ENCODE data around the gene ZNFX1. TPM values are rescaled to one million over a fixed set of nuclear protein-coding genes. Genes with fewer than 3 reads are reported as not detected.

Gene ZNFX1
- total and polyA plus RNA-seq, 12 donors, result 10.7 to 39.6 (median 27.0) TPM

DNA sequence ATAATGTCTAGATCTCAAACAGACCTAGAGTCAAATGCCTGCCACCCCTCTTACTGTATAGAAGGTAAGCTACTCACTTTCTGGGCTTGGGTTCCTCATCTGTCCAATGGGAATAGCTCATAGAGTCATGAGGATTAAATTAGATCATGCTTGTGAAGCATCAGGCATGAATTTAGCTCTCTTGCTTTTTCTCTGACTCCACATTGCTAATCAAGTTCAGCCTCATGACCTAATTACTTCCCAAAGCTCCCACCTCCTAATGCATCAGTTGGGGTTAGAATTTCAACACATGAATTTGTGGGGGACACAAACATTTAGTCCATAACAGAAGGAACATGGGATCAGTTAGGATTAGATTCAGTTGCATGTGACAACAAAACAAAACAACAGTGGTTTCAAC lies 63.3 kb downstream of the ZNFX1 start:
- DNase-seq, result no peak
- Histone ChIP-seq H3K9me3 (replicated peaks in 1 of 3) (peaks cover 0 to 5% (median 0%) of the 10 kb centered on the region in 3 donors), H3K27me3 (no peaks in the 10 kb centered on the region), H3K4me3 (no peak overlapping the region), H3K4me1 (replicated peaks in 1 of 2) (peaks cover 0 to 3% of the 10 kb centered on the region in 2 donors), H3K36me3 (replicated peaks in 1 of 2) (no peaks in the 10 kb centered on the region), H3K27ac (no peak overlapping the region)
- intact Hi-C loops (cut with DNase I), result no loop called here
- TF ChIP-seq, protein P1, sequence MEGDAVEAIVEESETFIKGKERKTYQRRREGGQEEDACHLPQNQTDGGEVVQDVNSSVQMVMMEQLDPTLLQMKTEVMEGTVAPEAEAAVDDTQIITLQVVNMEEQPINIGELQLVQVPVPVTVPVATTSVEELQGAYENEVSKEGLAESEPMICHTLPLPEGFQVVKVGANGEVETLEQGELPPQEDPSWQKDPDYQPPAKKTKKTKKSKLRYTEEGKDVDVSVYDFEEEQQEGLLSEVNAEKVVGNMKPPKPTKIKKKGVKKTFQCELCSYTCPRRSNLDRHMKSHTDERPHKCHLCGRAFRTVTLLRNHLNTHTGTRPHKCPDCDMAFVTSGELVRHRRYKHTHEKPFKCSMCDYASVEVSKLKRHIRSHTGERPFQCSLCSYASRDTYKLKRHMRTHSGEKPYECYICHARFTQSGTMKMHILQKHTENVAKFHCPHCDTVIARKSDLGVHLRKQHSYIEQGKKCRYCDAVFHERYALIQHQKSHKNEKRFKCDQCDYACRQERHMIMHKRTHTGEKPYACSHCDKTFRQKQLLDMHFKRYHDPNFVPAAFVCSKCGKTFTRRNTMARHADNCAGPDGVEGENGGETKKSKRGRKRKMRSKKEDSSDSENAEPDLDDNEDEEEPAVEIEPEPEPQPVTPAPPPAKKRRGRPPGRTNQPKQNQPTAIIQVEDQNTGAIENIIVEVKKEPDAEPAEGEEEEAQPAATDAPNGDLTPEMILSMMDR (IDR thresholded peaks at IDR 0.05), result no peak
- no peak for TF ChIP-seq POLR2A (IDR thresholded peaks at IDR 0.05)

DNA sequence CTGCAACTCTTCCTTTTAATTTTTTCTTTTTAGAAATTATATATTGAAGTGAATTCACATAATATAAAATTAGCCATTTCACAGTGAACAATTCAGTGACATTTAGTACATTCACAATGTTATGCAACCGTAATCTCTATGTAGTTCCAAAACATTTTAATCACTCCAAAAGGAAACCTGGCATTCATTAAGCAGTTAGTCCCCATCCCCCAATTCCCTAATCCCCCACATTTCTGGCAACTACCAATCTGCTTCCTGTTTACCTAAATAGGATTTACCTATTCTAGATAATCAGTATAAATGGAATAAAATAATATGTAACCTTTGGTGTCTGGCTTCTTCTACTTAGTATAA lies 67.1 kb downstream of the ZNFX1 start:
- WGBS, 4 donors, result 83 to 94% (median 86%) methylated on average over 1 of the region's 1 CpG

DNA sequence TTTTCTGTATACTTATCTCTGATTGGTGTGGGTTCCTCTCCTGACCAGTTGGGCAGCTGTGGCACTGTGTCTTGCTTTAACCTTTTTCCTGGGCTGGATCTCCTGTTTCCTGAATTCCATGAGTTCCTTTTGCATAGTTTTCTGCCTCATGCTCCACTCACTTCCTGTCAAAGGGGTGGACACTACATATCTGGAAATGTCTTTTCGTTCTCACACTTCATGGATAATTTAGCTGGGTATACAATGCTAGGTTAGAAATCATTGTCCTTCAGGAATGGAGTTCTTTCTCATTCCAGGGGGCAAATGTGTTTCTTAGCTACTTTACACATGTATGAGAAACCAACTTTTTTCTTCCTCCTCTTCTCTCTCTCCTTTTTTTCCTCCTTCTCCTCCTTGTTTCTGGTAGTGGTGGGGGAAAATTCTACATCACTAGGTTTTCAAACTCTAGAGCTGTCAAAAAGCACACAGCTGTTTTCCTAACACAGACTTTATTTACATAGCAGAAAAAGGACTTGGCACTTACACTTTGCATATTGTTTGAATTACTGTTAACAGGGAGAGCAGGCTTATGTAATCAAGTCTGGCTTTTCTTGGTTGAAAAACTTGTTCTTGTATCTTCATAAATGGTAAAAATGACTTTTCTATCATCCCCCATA lies 67.6 kb downstream of the ZNFX1 start:
- Histone ChIP-seq H3K27ac (no peak overlapping the region), H3K27me3 (no peaks in the 10 kb centered on the region), H3K4me1 (replicated peaks in 1 of 2) (no peaks in the 10 kb centered on the region), H3K9me3 (replicated peaks in 1 of 3) (peaks cover 0 to 5% (median 0%) of the 10 kb centered on the region in 3 donors), H3K4me3 (no peak overlapping the region), H3K36me3 (replicated peaks in 1 of 2) (no peaks in the 10 kb centered on the region)
- TF ChIP-seq, protein P1 (IDR thresholded peaks at IDR 0.05), result no peak
- TF ChIP-seq POLR2A (IDR thresholded peaks at IDR 0.05), result no peak
- 85 to 97% (median 88%) methylated on average over 1 of the region's 1 CpG for WGBS, 4 donors
- intact Hi-C loops (cut with DNase I), result no loop called here
- DNase-seq, result no peak

More for the DNA sequence above, 67.1 kb downstream of the ZNFX1 start:
- no peak overlapping the region for H3K4me3 ChIP-seq
- H3K27ac ChIP-seq, result no peak overlapping the region
- intact Hi-C loops (cut with DNase I), result no loop called here
- peaks cover 0 to 5% (median 0%) of the 10 kb centered on the region in 3 donors for H3K9me3 ChIP-seq (replicated peaks in 1 of 3)
- H3K27me3 ChIP-seq, result no peaks in the 10 kb centered on the region
- no peaks in the 10 kb centered on the region for H3K36me3 ChIP-seq (replicated peaks in 1 of 2)
- TF ChIP-seq, protein P1 (IDR thresholded peaks at IDR 0.05), result no peak
- no peak for TF ChIP-seq POLR2A (IDR thresholded peaks at IDR 0.05)
- DNase-seq, result no peak
- no peaks in the 10 kb centered on the region for H3K4me1 ChIP-seq (replicated peaks in 1 of 2)

DNA sequence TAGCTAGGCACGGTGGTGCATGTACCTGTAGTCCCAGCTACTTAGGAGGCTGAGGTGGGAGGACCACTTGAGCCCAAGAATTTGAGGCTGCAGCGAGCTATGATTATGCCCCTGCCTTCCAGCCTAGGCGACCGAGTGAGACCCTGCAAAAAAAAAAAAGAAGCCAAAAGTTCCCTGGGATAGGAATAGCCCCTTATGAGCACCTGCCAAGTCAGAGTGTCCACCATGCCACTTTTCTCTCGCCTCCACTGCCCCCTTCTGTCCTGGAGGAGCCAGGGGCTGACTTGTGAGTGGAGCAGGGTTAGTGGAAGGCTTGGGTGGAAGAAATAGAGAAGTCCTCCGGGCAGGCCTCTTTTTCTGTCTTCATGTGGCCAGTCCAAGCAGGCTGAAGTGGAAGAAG lies 70.8 kb downstream of the ZNFX1 start:
- Histone ChIP-seq H3K4me1 (replicated peaks in 1 of 2) (no peaks in the 10 kb centered on the region), H3K9me3 (replicated peaks in 1 of 3) (peaks cover 0 to 5% (median 0%) of the 10 kb centered on the region in 3 donors), H3K27me3 (no peaks in the 10 kb centered on the region), H3K36me3 (replicated peaks in 1 of 2) (no peaks in the 10 kb centered on the region), H3K4me3 (no peak overlapping the region), H3K27ac (no peak overlapping the region)
- DNase-seq, result no peak
- intact Hi-C loops (cut with DNase I), result no loop called here
- TF ChIP-seq POLR2A (IDR thresholded peaks at IDR 0.05), result no peak
- TF ChIP-seq, protein P1 (IDR thresholded peaks at IDR 0.05), result peak in 1 of 6 experiments; percentile 4
- 88 to 94% (median 90%) methylated on average over 6 of the region's 6 CpGs for WGBS, 4 donors
